Smooth muscle cell of bladder (primary cell): ENCODE data around the gene C3orf62. TPM values are rescaled to one million over a fixed set of nuclear protein-coding genes. Genes with fewer than 3 reads are reported as not detected.

ENCODE experiments used
- total RNA-seq: library from RNA; depleted of rRNA; stranded (reverse); fragments of >200 nt; gene quantifications from 2 replicates; pipeline ENCODE4 v1.2.3, GENCODE V29; 2014

The C3orf62 gene
- total RNA-seq, result 0.85 and 1.7 TPM in 2 replicates

GRCh38 chr3:49276475-49277382, at the start of gene C3orf62:
Gene C3orf62, minus strand, starts transcription at chr3:49277232. Its CDS starts 360 bp downstream, at chr3:49276872.

Other genes starting within 250 kb of the C3orf62 start
- gene IMPDH2, start 247.8 kb downstream of the C3orf62 start, total RNA-seq, result 400 and 458 TPM in 2 replicates
- gene QRICH1, start 183.2 kb downstream of the C3orf62 start, total RNA-seq, result 56.7 and 61.9 TPM in 2 replicates
- gene QARS1, start 172.5 kb downstream of the C3orf62 start, total RNA-seq, result 284 and 305 TPM in 2 replicates
- 40.0 and 45.9 TPM in 2 replicates for gene USP19, start 156.4 kb downstream of the C3orf62 start, total RNA-seq
- gene LAMB2, start 144.2 kb downstream of the C3orf62 start, total RNA-seq, result 458 and 626 TPM in 2 replicates
- gene CCDC71, start 110.9 kb downstream of the C3orf62 start, total RNA-seq, result 15.7 and 16.2 TPM in 2 replicates
- 23.3 and 33.9 TPM in 2 replicates for gene KLHDC8B, start 105.6 kb downstream of the C3orf62 start, total RNA-seq
- gene USP4, start 62.8 kb upstream of the C3orf62 start, total RNA-seq, result 17.8 and 21.7 TPM in 2 replicates
- 436 and 442 TPM in 2 replicates for gene GPX1, start 81.1 kb upstream of the C3orf62 start, total RNA-seq
- 401 and 422 TPM in 2 replicates for gene RHOA, start 134.7 kb upstream of the C3orf62 start, total RNA-seq
- 16.6 and 18.8 TPM in 2 replicates for gene TCTA, start 135.2 kb upstream of the C3orf62 start, total RNA-seq
- gene AMT, start 145.2 kb upstream of the C3orf62 start, total RNA-seq, result 0.71 and 1.5 TPM in 2 replicates
- 4.4 and 13.2 TPM in 2 replicates for gene NICN1, start 152.1 kb upstream of the C3orf62 start, total RNA-seq
- 21.5 and 31.4 TPM in 2 replicates for gene DAG1, start 193.0 kb upstream of the C3orf62 start, total RNA-seq